Hepatocyte (in vitro differentiated cells): Measurements from ENCODE around the gene DIS3L2. TPM values are rescaled to one million over a fixed set of nuclear protein-coding genes. Genes with fewer than 3 reads are reported as not detected.

ENCODE experiments used
- DNase-seq: peaks from one replicate; pipeline ENCODE4 v3.0.0-alpha.2; 2016; ENCODE audit warnings: low spot score
- H2AFZ ChIP-seq: fragments of 200-600 bp; sonication (generic); 2 replicates; pipeline ENCODE4 v1.6.0; 2016; ENCODE audit warnings: antibody characterized with exemption, mild to moderate bottlenecking
- H3K27ac ChIP-seq: fragments of 200-600 bp; sonication (generic); 2 replicates; pipeline ENCODE4 v1.5.1; 2016; ENCODE audit warnings: mild to moderate bottlenecking
- H3K27me3 ChIP-seq: fragments of 200-600 bp; sonication (generic); 2 replicates; pipeline ENCODE4 v1.6.1; 2016
- H3K36me3 ChIP-seq: fragments of 200-600 bp; sonication (generic); replicated peaks from 2 replicates; pipeline ENCODE4 v1.5.1; 2016; ENCODE audit warnings: low read depth; ENCODE audit not compliant: insufficient read depth
- H3K4me1 ChIP-seq: fragments of 200-600 bp; sonication (generic); 2 replicates; pipeline ENCODE4 v1.5.1; 2016; ENCODE audit warnings: mild to moderate bottlenecking, moderate library complexity; ENCODE audit not compliant: insufficient read depth
- H3K4me2 ChIP-seq: fragments of 200-600 bp; sonication (generic); 2 replicates; pipeline ENCODE4 v1.6.0; 2016
- H3K4me3 ChIP-seq: fragments of 200-600 bp; sonication (generic); 2 replicates; pipeline ENCODE4 v1.5.1; 2016; ENCODE audit warnings: mild to moderate bottlenecking
- H3K79me2 ChIP-seq: fragments of 200-600 bp; sonication (generic); 2 replicates; pipeline ENCODE4 v1.6.0; 2017; ENCODE audit warnings: mild to moderate bottlenecking
- H3K9me2 ChIP-seq: fragments of 200-600 bp; sonication (generic); replicated peaks from 2 replicates; pipeline ENCODE4 v1.6.0; 2017; ENCODE audit warnings: mild to moderate bottlenecking; ENCODE audit not compliant: insufficient read depth
- H3K9me3 ChIP-seq: fragments of 200-600 bp; sonication (generic); 2 replicates; pipeline ENCODE4 v1.5.1; 2016; ENCODE audit warnings: low read depth, mild to moderate bottlenecking
- H4K20me1 ChIP-seq: fragments of 200-600 bp; sonication (generic); 2 replicates; pipeline ENCODE4 v1.6.0; 2016; ENCODE audit warnings: mild to moderate bottlenecking; ENCODE audit not compliant: insufficient read depth, poor library complexity, severe bottlenecking
- EZH2 ChIP-seq: fragments of 200-600 bp; sonication (generic); IDR thresholded peaks from 2 replicates; pipeline ENCODE4 v1.6.1; 2016; ENCODE audit warnings: antibody characterized with exemption, mild to moderate bottlenecking, borderline replicate concordance
- EZH2phosphoT487 ChIP-seq: fragments of 200-600 bp; sonication (generic); IDR thresholded peaks from one replicate; pipeline ENCODE4 v1.6.1; 2018; ENCODE audit warnings: antibody characterized with exemption, mild to moderate bottlenecking, low read depth, moderate library complexity; ENCODE audit not compliant: unreplicated experiment, severe bottlenecking
- WGBS: methylation state at CpG from one replicate; pipeline ENCODE4 v1.1.6; 2016; ENCODE audit warnings: low lambda C conversion rate; ENCODE audit errors: missing lambda C conversion rate; 5-methylcytosine and 5-hydroxymethylcytosine counted together
- polyA plus RNA-seq: library from polyadenylated mRNA; unstranded; fragments of >200 nt; fragmentation: Nextera tagmentation; extraction: Ambion mirVana; gene quantifications from 2 replicates; pipeline ENCODE4 v1.2.1, GENCODE V29; 2016
- total RNA-seq: library from RNA; depleted of rRNA; stranded (reverse); fragments of >200 nt; gene quantifications from 2 replicates; pipeline ENCODE4 v1.2.3, GENCODE V29; 2014
- TF ChIP-seq, protein P1 (sequence below): fragments of 200-600 bp; sonication (generic); IDR thresholded peaks from 2 replicates; pipeline ENCODE4 v1.5.1; 2016; ENCODE audit warnings: antibody characterized with exemption, mild to moderate bottlenecking; ENCODE audit not compliant: poor library complexity

The DIS3L2 gene
- total and polyA plus RNA-seq, 2 experiments from 2014 or later = 19.5 to 20.0 TPM

DNA sequence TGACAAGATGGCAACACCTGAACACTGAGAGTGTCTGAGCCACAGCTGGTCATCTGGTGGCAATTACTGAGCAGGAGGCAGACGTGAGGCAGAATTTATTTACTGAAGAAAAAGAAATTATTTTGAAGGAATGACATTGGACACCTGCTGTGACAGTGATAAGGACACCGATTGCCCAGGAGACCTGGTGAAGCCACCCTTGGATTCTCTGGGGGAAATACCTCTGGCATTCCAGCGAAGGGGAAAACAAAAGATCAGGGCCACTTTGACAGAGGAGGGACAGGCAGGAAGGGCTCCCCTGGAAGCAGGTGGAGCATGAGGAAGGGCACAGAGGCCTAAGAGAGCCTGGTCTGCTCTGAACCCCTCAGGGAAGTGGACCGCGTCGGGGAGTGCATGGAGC is 331.7 kb downstream of the DIS3L2 start:
- TF ChIP-seq EZH2phosphoT487 (no peak), EZH2 (no peak)
- TF ChIP-seq, protein P1, sequence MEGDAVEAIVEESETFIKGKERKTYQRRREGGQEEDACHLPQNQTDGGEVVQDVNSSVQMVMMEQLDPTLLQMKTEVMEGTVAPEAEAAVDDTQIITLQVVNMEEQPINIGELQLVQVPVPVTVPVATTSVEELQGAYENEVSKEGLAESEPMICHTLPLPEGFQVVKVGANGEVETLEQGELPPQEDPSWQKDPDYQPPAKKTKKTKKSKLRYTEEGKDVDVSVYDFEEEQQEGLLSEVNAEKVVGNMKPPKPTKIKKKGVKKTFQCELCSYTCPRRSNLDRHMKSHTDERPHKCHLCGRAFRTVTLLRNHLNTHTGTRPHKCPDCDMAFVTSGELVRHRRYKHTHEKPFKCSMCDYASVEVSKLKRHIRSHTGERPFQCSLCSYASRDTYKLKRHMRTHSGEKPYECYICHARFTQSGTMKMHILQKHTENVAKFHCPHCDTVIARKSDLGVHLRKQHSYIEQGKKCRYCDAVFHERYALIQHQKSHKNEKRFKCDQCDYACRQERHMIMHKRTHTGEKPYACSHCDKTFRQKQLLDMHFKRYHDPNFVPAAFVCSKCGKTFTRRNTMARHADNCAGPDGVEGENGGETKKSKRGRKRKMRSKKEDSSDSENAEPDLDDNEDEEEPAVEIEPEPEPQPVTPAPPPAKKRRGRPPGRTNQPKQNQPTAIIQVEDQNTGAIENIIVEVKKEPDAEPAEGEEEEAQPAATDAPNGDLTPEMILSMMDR = no peak
- H3K79me2 ChIP-seq = no peaks in the 10 kb centered on the region
- DNase-seq = no peak
- no peaks in the 10 kb centered on the region for H3K9me3 ChIP-seq
- no peaks in the 10 kb centered on the region for H3K36me3 ChIP-seq
- no peak overlapping the region for H3K4me2 ChIP-seq
- WGBS = 84% methylated on average over 6 of the region's 6 CpGs
- H3K9me2 ChIP-seq = no peaks in the 10 kb centered on the region
- no peak overlapping the region for H3K4me3 ChIP-seq
- H2AFZ ChIP-seq = no peak overlapping the region
- no peaks in the 10 kb centered on the region for H3K27me3 ChIP-seq
- no peaks in the 10 kb centered on the region for H3K4me1 ChIP-seq
- no peaks in the 10 kb centered on the region for H4K20me1 ChIP-seq
- no peak overlapping the region for H3K27ac ChIP-seq

DNA sequence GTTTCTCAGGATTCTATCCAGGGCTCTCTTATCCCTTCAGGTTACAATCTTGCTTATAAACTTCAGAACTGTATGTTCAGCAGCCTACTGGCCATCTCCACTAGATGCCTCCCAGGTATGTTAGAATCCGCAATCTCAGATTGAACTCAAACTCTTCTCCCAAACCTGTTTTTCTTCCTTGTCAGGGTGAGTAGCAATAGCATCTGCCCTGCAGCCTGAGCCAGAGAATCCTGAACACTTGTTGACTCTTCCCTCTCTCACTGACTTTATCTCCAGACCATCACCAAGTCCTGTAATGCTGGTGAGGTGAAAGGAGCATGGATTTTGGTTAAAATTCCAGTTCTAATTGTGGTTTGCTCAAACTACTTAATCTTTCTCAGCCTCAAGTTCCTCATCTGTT is 334.5 kb downstream of the DIS3L2 start:
- Histone ChIP-seq H3K27me3 (no peaks in the 10 kb centered on the region), H3K4me1 (no peaks in the 10 kb centered on the region), H3K27ac (no peak overlapping the region), H2AFZ (no peak overlapping the region), H3K9me3 (no peaks in the 10 kb centered on the region), H3K4me2 (no peak overlapping the region), H3K36me3 (no peaks in the 10 kb centered on the region), H3K4me3 (no peak overlapping the region), H3K79me2 (no peaks in the 10 kb centered on the region), H3K9me2 (no peaks in the 10 kb centered on the region), H4K20me1 (no peaks in the 10 kb centered on the region)
- WGBS = 88% methylated on average over 1 of the region's 1 CpG
- TF ChIP-seq EZH2 = no peak
- TF ChIP-seq, protein P1 = no peak
- TF ChIP-seq EZH2phosphoT487 = no peak
- no peak for DNase-seq

DNA sequence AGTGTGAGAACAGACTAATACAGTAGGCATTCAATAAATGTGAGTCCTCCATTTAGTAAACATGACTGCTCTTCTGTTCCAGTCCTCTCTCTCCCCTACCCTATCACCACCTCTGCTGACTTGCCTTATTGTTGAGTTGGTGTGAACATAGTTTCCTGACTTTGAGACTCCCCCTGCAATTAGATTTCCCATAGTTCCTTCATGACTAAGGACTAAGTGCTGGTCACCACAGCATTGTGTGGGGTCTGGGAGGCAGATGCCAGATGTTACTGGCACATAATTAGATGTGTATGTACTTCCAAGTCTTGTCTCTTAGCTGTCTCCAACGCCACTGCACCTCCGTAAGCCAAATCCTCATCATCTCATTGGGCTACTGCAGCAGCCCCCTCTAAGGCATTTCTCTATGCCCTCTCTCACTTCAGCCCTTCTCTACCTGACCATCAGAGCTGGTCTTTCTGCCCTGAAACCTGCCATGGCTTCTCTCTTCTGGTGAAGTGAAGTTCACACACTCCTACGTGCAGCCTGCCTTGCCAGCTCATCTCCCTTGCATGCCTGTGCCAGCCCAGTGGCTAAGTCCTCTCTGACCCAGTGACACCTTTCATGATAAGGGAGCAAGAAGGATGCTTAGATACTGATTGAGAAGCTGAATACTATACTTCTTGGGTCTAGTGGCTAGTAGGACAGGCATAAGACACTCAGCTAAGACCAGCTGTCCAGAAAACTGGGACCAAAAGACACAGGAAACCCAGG is 335.4 kb downstream of the DIS3L2 start:
- TF ChIP-seq EZH2phosphoT487 = no peak
- Histone ChIP-seq H3K36me3 (no peaks in the 10 kb centered on the region), H2AFZ (no peak overlapping the region), H3K27me3 (no peaks in the 10 kb centered on the region), H3K4me1 (no peaks in the 10 kb centered on the region), H4K20me1 (no peaks in the 10 kb centered on the region), H3K27ac (no peak overlapping the region), H3K4me3 (no peak overlapping the region), H3K9me2 (no peaks in the 10 kb centered on the region), H3K79me2 (no peaks in the 10 kb centered on the region), H3K4me2 (no peak overlapping the region), H3K9me3 (no peaks in the 10 kb centered on the region)
- WGBS = 84% methylated on average over 3 of the region's 3 CpGs
- no peak for DNase-seq

DNA sequence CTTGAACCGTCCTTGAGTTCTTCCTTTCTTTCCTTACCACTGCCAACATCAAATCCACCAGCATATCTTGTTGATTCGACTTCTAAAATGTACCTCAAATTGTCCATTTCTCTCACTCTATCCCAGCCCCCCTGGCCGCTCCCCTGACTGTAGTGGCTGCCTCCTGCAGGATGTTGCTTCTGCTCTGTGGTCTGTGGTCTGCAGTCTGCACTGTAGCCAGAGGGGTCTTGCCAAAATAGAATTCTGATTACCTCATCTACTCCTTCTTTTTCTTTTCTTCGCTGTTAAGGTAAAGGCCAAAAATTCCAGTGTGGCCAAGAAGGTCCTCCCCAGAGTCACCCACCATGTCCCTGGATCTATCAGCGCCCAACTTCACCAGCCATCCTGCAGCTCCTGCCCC is 337.6 kb downstream of the DIS3L2 start:
- no peak overlapping the region for H3K27ac ChIP-seq
- H3K9me3 ChIP-seq = no peaks in the 10 kb centered on the region
- H4K20me1 ChIP-seq = no peaks in the 10 kb centered on the region
- no peaks in the 10 kb centered on the region for H3K36me3 ChIP-seq
- H3K4me3 ChIP-seq = no peak overlapping the region
- no peak for TF ChIP-seq EZH2phosphoT487
- TF ChIP-seq, protein P1 = no peak
- no peak for TF ChIP-seq EZH2
- no peaks in the 10 kb centered on the region for H3K27me3 ChIP-seq
- no peaks in the 10 kb centered on the region for H3K4me1 ChIP-seq
- no peak overlapping the region for H3K4me2 ChIP-seq
- no peaks in the 10 kb centered on the region for H3K79me2 ChIP-seq
- no peak overlapping the region for H2AFZ ChIP-seq
- H3K9me2 ChIP-seq = no peaks in the 10 kb centered on the region
- over 99% methylated on average over 5 of the region's 5 CpGs for WGBS
- DNase-seq = no peak
